ENCODE measurements around the gene KCNQ1. TPM values are rescaled to one million over a fixed set of nuclear protein-coding genes. Genes with fewer than 3 reads are reported as not detected.
"Not testable (repeated sequence)": the region's sequence is repeated elsewhere in the genome, so short reads cannot be mapped to it uniquely, and the experiment has no call there.

Gene KCNQ1
- total RNA-seq, 5 donors from 2014 or later (not counting 1 experiment from before 2014, with no cell fraction given), result 20.9 to 32.9 (median 24.0) TPM

DNA sequence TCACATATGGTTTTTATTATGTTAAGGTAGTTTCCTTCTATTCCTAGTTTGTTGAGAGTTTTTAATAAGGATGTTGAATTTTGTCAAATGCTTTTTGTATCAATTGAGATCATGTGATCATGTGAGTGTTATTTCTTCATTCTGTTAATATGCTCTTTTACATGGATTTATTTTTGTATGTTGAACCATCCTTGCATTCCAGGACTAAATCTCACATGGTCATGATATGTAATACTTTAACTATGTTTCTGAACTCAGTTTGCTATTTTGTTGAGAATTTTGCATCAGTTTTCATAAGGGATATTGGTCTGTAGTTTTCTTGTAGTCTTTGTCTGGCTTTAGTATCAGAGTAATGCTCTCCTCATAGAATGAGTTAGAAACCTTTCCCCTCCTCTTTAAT, 43.2 kb downstream of the KCNQ1 start:
- Mint-ChIP-seq H3K27me3 (peaks cover 0 to 3% of the 10 kb centered on the region in 2 donors), H3K9me3 (peaks cover 10 to 58% (median 29%) of the 10 kb centered on the region in 3 donors), H3K4me3 (no peak overlapping the region), H3K4me1 (peaks cover 2 to 10% (median 6%) of the 10 kb centered on the region in 3 donors), H3K36me3 (peaks cover 72% of the 10 kb centered on the region), H3K27ac (no peak overlapping the region)
- POLR2A ChIA-PET, result no interaction called here
- DNase-seq (no peak), ATAC-seq (replicated peaks in 1 of 4) (no peak)
- H3K36me3 ChIP-seq (ENCODE audit: control insufficient read depth in 2 of 2, extremely low read depth in 1 of 2, insufficient read depth in 1 of 2, low read length in 1 of 2), result peaks cover 3 to 5% of the 10 kb centered on the region in 2 donors
- CTCF ChIA-PET, result no interaction called here
- H3K4me1 ChIP-seq (ENCODE audit: control insufficient read depth in 1 of 2, extremely low read depth in 1 of 2, insufficient read depth in 2 of 2, low read length in 2 of 2), result no peaks in the 10 kb centered on the region
- peaks cover 4% of the 10 kb centered on the region for H3K9me3 ChIP-seq
- no peak overlapping the region for H3K4me3 ChIP-seq (ENCODE audit: control insufficient read depth in 1 of 2, extremely low read depth in 1 of 2, low read length in 1 of 2)
- H3K27me3 ChIP-seq (replicated peaks in 1 of 2; ENCODE audit: control insufficient read depth in 2 of 2, extremely low read depth in 1 of 2, insufficient read depth in 2 of 2, low read length in 1 of 2), result peaks cover 0 to 10% of the 10 kb centered on the region in 2 experiments
- no peak overlapping the region for H3K27ac ChIP-seq (ENCODE audit: low read length)

DNA sequence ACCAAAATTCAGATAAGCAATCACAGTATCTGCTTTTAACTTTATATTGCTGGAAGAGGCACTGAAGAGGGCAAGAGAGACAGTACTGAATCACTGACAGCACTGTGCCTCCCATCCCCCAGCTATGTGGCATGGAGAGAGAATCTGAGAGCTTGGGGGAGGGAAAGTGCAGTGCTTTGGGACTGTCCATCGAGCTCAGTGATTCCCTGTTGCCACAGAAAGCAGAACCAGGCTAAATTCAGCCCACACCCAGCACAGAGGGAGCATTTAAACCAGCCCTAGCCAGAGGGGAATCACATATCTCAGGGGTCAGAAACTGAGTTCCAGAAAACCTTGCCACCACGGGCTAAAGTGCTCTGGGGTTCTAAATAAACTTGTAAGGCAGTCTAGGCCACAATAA, 44.3 kb downstream of the KCNQ1 start:
- Mint-ChIP-seq H3K9me3 (peaks cover 10 to 67% (median 33%) of the 10 kb centered on the region in 3 donors), H3K4me1 (peaks cover 2 to 5% (median 4%) of the 10 kb centered on the region in 3 donors), H3K27ac (no peak overlapping the region), H3K27me3 (peaks cover 0 to 3% of the 10 kb centered on the region in 2 donors), H3K4me3 (no peak overlapping the region), H3K36me3 (peaks cover 67% of the 10 kb centered on the region)
- ChIA-PET POLR2A (no interaction called here), CTCF (no interaction called here)
- Histone ChIP-seq H3K27ac (ENCODE audit: low read length) (no peak overlapping the region), H3K36me3 (ENCODE audit: control insufficient read depth in 2 of 2, extremely low read depth in 1 of 2, insufficient read depth in 1 of 2, low read length in 1 of 2) (peaks cover 3 to 5% of the 10 kb centered on the region in 2 donors), H3K4me1 (ENCODE audit: control insufficient read depth in 1 of 2, extremely low read depth in 1 of 2, insufficient read depth in 2 of 2, low read length in 2 of 2) (no peaks in the 10 kb centered on the region), H3K4me3 (ENCODE audit: control insufficient read depth in 1 of 2, extremely low read depth in 1 of 2, low read length in 1 of 2) (no peak overlapping the region), H3K27me3 (replicated peaks in 1 of 2; ENCODE audit: control insufficient read depth in 2 of 2, extremely low read depth in 1 of 2, insufficient read depth in 2 of 2, low read length in 1 of 2) (peaks cover 0 to 10% of the 10 kb centered on the region in 2 experiments), H3K9me3 (peaks cover 6% of the 10 kb centered on the region)
- no peak for DNase-seq
- no peak for ATAC-seq (replicated peaks in 1 of 4)
- WGBS (ENCODE audit: insufficient coverage), result 20% methylated on average over 1 of the region's 2 CpGs

DNA sequence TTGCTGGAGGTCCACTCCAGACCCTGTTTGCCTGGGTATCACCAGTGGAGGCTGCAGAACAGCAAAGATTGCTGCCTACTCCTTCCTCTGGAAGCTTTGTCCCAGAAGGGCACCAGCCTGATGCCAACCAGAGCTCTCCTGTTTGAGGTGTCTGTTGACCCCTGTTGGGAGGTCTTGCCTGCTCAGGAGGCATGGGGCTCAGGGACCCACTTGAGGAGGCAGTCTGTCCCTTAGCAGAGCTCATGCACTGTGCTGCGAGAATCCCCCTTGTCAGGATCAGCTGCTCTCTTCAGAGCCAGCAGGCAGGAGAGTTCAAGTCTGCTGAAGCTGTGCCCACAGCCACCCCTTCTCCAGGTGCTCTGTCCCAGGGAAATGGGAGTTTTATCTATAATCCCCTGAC, 53.1 kb downstream of the KCNQ1 start:
- H3K4me3 Mint-ChIP-seq; POLR2A ChIA-PET; H3K4me3 ChIP-seq (ENCODE audit: control insufficient read depth in 1 of 2, extremely low read depth in 1 of 2, low read length in 1 of 2); H3K27ac Mint-ChIP-seq; H3K27ac ChIP-seq (ENCODE audit: low read length); H3K27me3 Mint-ChIP-seq; H3K36me3 ChIP-seq (ENCODE audit: control insufficient read depth in 2 of 2, extremely low read depth in 1 of 2, insufficient read depth in 1 of 2, low read length in 1 of 2); DNase-seq; H3K9me3 ChIP-seq; H3K4me1 ChIP-seq (ENCODE audit: control insufficient read depth in 1 of 2, extremely low read depth in 1 of 2, insufficient read depth in 2 of 2, low read length in 2 of 2); CTCF ChIA-PET; ATAC-seq (replicated peaks in 1 of 4): not testable (repeated sequence)
- H3K4me1 Mint-ChIP-seq, result peaks cover 1 to 16% (median 2%) of the 10 kb centered on the region in 3 donors
- H3K36me3 Mint-ChIP-seq, result peaks cover 58% of the 10 kb centered on the region
- WGBS (ENCODE audit: insufficient coverage), result 100% methylated on average over 1 of the region's 1 CpG
- H3K27me3 ChIP-seq (replicated peaks in 1 of 2; ENCODE audit: control insufficient read depth in 2 of 2, extremely low read depth in 1 of 2, insufficient read depth in 2 of 2, low read length in 1 of 2), result peaks cover 0 to 10% of the 10 kb centered on the region in 2 experiments
- peaks cover 15 to 61% (median 30%) of the 10 kb centered on the region in 3 donors for H3K9me3 Mint-ChIP-seq

DNA sequence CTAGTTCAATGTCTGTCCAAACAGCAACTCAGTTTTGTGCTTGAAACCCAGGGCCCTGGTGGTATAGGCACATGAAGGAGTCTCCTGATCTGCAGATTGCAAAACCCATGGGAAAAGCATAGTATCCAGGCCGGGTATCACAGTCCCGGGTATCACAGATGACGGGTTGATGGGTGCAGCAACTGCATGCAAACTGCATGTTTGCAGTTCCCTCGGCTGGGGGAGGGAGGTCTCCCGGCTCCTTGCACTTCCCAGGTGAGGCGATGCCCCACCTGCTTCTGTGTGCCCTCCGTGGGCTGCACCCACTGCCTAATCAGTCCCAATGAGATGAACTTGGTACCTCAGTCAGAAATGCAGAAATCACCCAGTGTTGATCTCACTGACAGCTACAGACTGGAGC, 53.9 kb downstream of the KCNQ1 start:
- Histone ChIP-seq H3K4me3 (ENCODE audit: control insufficient read depth in 1 of 2, extremely low read depth in 1 of 2, low read length in 1 of 2) (no peak overlapping the region), H3K27ac (ENCODE audit: low read length) (no peak overlapping the region), H3K4me1 (ENCODE audit: control insufficient read depth in 1 of 2, extremely low read depth in 1 of 2, insufficient read depth in 2 of 2, low read length in 2 of 2) (no peaks in the 10 kb centered on the region), H3K27me3 (replicated peaks in 1 of 2; ENCODE audit: control insufficient read depth in 2 of 2, extremely low read depth in 1 of 2, insufficient read depth in 2 of 2, low read length in 1 of 2) (peaks cover 0 to 10% of the 10 kb centered on the region in 2 experiments), H3K9me3 (peaks cover 4% of the 10 kb centered on the region), H3K36me3 (ENCODE audit: control insufficient read depth in 2 of 2, extremely low read depth in 1 of 2, insufficient read depth in 1 of 2, low read length in 1 of 2) (no peaks in the 10 kb centered on the region)
- Mint-ChIP-seq H3K27me3 (no peaks in the 10 kb centered on the region), H3K9me3 (peaks cover 15 to 55% (median 30%) of the 10 kb centered on the region in 3 donors), H3K4me1 (peaks cover 1 to 17% (median 2%) of the 10 kb centered on the region in 3 donors), H3K4me3 (no peak overlapping the region), H3K27ac (no peak overlapping the region), H3K36me3 (peaks cover 58% of the 10 kb centered on the region)
- WGBS (ENCODE audit: insufficient coverage), result 86% methylated on average over 7 of the region's 7 CpGs
- POLR2A ChIA-PET, result no interaction called here
- CTCF ChIA-PET, result no interaction called here
- no peak for ATAC-seq (replicated peaks in 1 of 4)
- no peak for DNase-seq

DNA sequence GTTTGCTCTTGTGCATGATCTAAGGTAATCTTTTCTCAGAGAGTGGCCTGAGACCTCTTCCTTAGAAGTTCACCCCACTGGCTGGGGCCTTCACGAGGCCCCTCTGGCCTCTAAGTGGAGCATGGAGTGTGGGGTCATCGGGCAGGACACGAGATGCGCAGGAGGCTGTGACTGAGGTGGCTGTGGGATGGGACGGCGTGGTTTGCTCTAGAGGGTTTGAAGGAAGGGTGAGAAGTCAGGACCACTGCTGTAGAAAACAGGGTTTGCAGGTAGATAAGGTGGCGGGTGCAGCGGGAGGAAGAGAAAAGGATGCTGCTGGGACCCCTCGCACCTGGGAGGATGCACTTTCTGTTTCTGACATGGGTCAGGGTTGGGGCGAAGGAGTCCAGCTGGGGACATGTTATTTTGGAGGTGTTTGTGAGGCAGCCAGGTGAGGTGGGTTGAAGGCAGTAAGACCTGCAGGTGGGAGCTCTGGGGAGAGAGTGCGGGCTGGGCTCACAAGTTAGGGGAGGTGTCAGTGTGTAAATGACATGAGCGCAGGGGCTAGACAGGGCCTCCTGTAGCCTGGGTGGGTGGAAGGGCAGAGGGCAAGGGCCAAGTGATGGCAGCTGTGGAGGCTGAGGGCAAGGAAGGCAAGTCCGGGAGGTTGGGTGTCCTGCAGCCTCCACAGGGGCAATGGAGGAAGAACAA, 62.5 kb downstream of the KCNQ1 start:
- peak overlapping the region in 1 of 2 donors; percentile 0 for H3K27ac Mint-ChIP-seq
- peaks cover 0 to 7% (median 2%) of the 10 kb centered on the region in 3 donors for H3K9me3 Mint-ChIP-seq
- DNase-seq (no peak), ATAC-seq (replicated peaks in 1 of 4) (no peak)
- ChIA-PET CTCF (no interaction called here), POLR2A (no interaction called here)
- H3K36me3 Mint-ChIP-seq, result no peaks in the 10 kb centered on the region
- Histone ChIP-seq H3K36me3 (ENCODE audit: control insufficient read depth in 2 of 2, extremely low read depth in 1 of 2, insufficient read depth in 1 of 2, low read length in 1 of 2) (no peaks in the 10 kb centered on the region), H3K9me3 (peaks cover 2% of the 10 kb centered on the region), H3K27me3 (replicated peaks in 1 of 2; ENCODE audit: control insufficient read depth in 2 of 2, extremely low read depth in 1 of 2, insufficient read depth in 2 of 2, low read length in 1 of 2) (no peaks in the 10 kb centered on the region), H3K4me1 (ENCODE audit: control insufficient read depth in 1 of 2, extremely low read depth in 1 of 2, insufficient read depth in 2 of 2, low read length in 2 of 2) (peaks cover 0 to 2% of the 10 kb centered on the region in 2 experiments), H3K27ac (ENCODE audit: low read length) (no peak overlapping the region), H3K4me3 (ENCODE audit: control insufficient read depth in 1 of 2, extremely low read depth in 1 of 2, low read length in 1 of 2) (no peak overlapping the region)
- WGBS (ENCODE audit: insufficient coverage), result 92% methylated on average over 11 of the region's 13 CpGs
- peaks cover 14 to 41% (median 15%) of the 10 kb centered on the region in 3 donors for H3K4me1 Mint-ChIP-seq
- no peaks in the 10 kb centered on the region for H3K27me3 Mint-ChIP-seq
- H3K4me3 Mint-ChIP-seq, result no peak overlapping the region

DNA sequence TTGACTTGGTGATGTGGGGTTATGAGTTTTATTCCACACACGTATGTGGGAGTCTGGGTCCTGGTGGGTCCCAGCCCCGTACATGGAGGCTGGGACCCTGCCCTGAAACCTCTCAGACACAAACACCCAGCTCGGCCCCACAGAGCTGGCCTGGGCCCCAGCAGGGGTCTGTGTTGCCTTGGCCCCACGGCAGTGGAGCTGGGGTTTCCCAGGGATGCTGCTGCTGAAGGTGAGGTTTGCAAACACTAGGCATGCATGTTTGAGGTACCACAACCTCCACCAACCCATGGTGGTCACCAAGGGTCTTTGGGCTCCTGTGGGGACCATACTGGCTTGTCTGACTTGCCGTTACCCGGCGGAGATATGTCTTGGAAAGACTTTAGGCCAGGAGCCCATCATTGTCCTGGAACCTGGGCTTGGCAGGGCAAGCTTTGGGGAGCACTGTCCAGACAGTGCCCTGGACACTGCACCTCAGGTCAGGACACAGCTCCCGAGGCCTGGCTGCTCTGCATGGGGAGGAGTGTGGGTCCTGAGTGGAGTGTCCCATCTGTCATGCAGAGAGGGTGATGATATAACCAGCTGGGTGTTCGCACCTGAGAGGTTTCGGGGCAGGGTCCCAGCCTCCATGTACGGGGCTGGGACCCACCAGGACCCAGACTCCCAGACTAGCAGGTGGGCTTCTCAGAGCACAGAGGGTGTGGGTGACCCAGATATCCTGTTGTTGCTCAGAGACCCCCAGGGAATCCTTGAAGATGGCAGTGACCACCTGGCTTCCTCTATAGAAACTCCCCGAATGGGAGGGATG, 63.3 kb downstream of the KCNQ1 start:
- peak in 1 of 35 experiments; percentile 19 for DNase-seq
- Mint-ChIP-seq H3K27ac (no peak overlapping the region), H3K27me3 (no peaks in the 10 kb centered on the region), H3K9me3 (no peaks in the 10 kb centered on the region), H3K36me3 (no peaks in the 10 kb centered on the region), H3K4me3 (no peak overlapping the region), H3K4me1 (peaks cover 12 to 41% (median 15%) of the 10 kb centered on the region in 3 donors)
- CTCF ChIA-PET, result no interaction called here
- ATAC-seq (replicated peaks in 1 of 4), result no peak
- Histone ChIP-seq H3K27me3 (replicated peaks in 1 of 2; ENCODE audit: control insufficient read depth in 2 of 2, extremely low read depth in 1 of 2, insufficient read depth in 2 of 2, low read length in 1 of 2) (no peaks in the 10 kb centered on the region), H3K36me3 (ENCODE audit: control insufficient read depth in 2 of 2, extremely low read depth in 1 of 2, insufficient read depth in 1 of 2, low read length in 1 of 2) (no peaks in the 10 kb centered on the region), H3K4me3 (ENCODE audit: control insufficient read depth in 1 of 2, extremely low read depth in 1 of 2, low read length in 1 of 2) (no peak overlapping the region), H3K27ac (ENCODE audit: low read length) (no peak overlapping the region), H3K9me3 (no peaks in the 10 kb centered on the region), H3K4me1 (ENCODE audit: control insufficient read depth in 1 of 2, extremely low read depth in 1 of 2, insufficient read depth in 2 of 2, low read length in 2 of 2) (peaks cover 0 to 2% of the 10 kb centered on the region in 2 experiments)
- WGBS (ENCODE audit: insufficient coverage), result 76% methylated on average over 7 of the region's 12 CpGs
- POLR2A ChIA-PET, result no interaction called here

Measured in T-cell (primary cell).